WTC11 (cell line): Measurements from ENCODE around the gene YPEL4. TPM values are rescaled to one million over a fixed set of nuclear protein-coding genes. Genes with fewer than 3 reads are reported as not detected.

ENCODE experiments used
- ATAC-seq: fragments of 200-7000 bp; cut with Tn5 transposase; 2 replicates; pipeline ENCODE4 v1.10.0; 2021; ENCODE audit warnings: mild to moderate bottlenecking, moderate library complexity
- CTCF ChIA-PET: fragments of 300-600 bp; sonication (Branson Sonifier 250); formaldehyde crosslinking; loops from one replicate; lab custom pipeline; 2021; ENCODE audit warnings: antibody characterized with exemption; lab: Charles Lee
- POLR2A ChIA-PET: fragments of 350-600 bp; sonication (Branson Sonifier 250); formaldehyde crosslinking; loops from one replicate; lab custom pipeline; 2021; ENCODE audit warnings: antibody characterized with exemption; lab: Charles Lee
- DNase-seq: peaks from one replicate; pipeline ENCODE4 v3.0.0; 2021; ENCODE audit warnings: low spot score
- H3K27ac Mint-ChIP-seq: 2 replicates; pipeline ENCODE4 v1.8.0; 2021; ENCODE audit warnings: mixed read lengths
- H3K27me3 Mint-ChIP-seq: 2 replicates; pipeline ENCODE4 v1.8.0; 2021; ENCODE audit warnings: low read depth, mild to moderate bottlenecking, moderate library complexity, mixed read lengths
- H3K36me3 Mint-ChIP-seq: 2 replicates; pipeline ENCODE4 v1.8.0; 2021; ENCODE audit warnings: mixed read lengths
- H3K4me1 Mint-ChIP-seq: 2 replicates; pipeline ENCODE4 v1.8.0; 2022; ENCODE audit warnings: mixed read lengths
- H3K4me3 Mint-ChIP-seq: 2 replicates; pipeline ENCODE4 v1.8.0; 2021; ENCODE audit warnings: mild to moderate bottlenecking, moderate library complexity, mixed read lengths
- H3K9me3 Mint-ChIP-seq: 2 replicates; pipeline ENCODE4 v1.8.0; 2021; ENCODE audit warnings: mixed read lengths
- CREB1 ChIP-seq: sonication (generic); formaldehyde crosslinking; IDR thresholded peaks from 2 replicates; pipeline ENCODE4 v1.8.0; 2023; ENCODE audit warnings: mild to moderate bottlenecking, missing genetic modification reagents
- CREM ChIP-seq: sonication (generic); formaldehyde crosslinking; IDR thresholded peaks from 2 replicates; pipeline ENCODE4 v1.8.1; 2022; ENCODE audit warnings: mild to moderate bottlenecking, missing genetic modification reagents, moderate library complexity
- FOXJ3 ChIP-seq: sonication (generic); formaldehyde crosslinking; IDR thresholded peaks from 2 replicates; pipeline ENCODE4 v1.9.0; 2021; ENCODE audit warnings: missing genetic modification reagents, mild to moderate bottlenecking, borderline replicate concordance
- IRF2 ChIP-seq: sonication (generic); formaldehyde crosslinking; IDR thresholded peaks from 2 replicates; pipeline ENCODE4 v1.8.0; 2022; ENCODE audit warnings: low read depth, missing genetic modification reagents, borderline replicate concordance
- JUN ChIP-seq: sonication (generic); formaldehyde crosslinking; IDR thresholded peaks from 2 replicates; pipeline ENCODE4 v1.8.0; 2023; ENCODE audit warnings: mild to moderate bottlenecking, missing genetic modification reagents
- KAT7 ChIP-seq: sonication (generic); formaldehyde crosslinking; IDR thresholded peaks from 2 replicates; pipeline ENCODE4 v1.8.1; 2023; ENCODE audit warnings: missing genetic modification reagents, mild to moderate bottlenecking, borderline replicate concordance
- NFYB ChIP-seq: sonication (generic); formaldehyde crosslinking; conservative IDR thresholded peaks from 2 replicates; pipeline ENCODE4 v1.8.0; 2022; ENCODE audit warnings: low read depth, missing genetic modification reagents
- NR3C1 ChIP-seq: sonication (generic); formaldehyde crosslinking; conservative IDR thresholded peaks from 2 replicates; pipeline ENCODE4 v1.8.1; 2023; ENCODE audit warnings: low read depth, mild to moderate bottlenecking, missing genetic modification reagents
- OVOL2 ChIP-seq: fragments of 250-450 bp; sonication (Bioruptor Pico); IDR thresholded peaks from 2 replicates; pipeline ENCODE4 v1.9.0; 2021; ENCODE audit warnings: mild to moderate bottlenecking, borderline replicate concordance
- SOX15 ChIP-seq: fragments of 250-450 bp; sonication (Bioruptor Pico); IDR thresholded peaks from 2 replicates; pipeline ENCODE4 v1.9.0; 2021; ENCODE audit warnings: mild to moderate bottlenecking
- SP1 ChIP-seq: sonication (generic); formaldehyde crosslinking; conservative IDR thresholded peaks from 2 replicates; pipeline ENCODE4 v1.8.1; 2022; ENCODE audit warnings: missing genetic modification reagents
- TCF7 ChIP-seq: sonication (generic); formaldehyde crosslinking; IDR thresholded peaks from 2 replicates; pipeline ENCODE4 v1.8.0; 2022; ENCODE audit warnings: mild to moderate bottlenecking, low read depth, missing genetic modification reagents, moderate library complexity
- ZNF138 ChIP-seq: sonication (generic); formaldehyde crosslinking; conservative IDR thresholded peaks from 2 replicates; pipeline ENCODE4 v1.8.1; 2022; ENCODE audit warnings: mild to moderate bottlenecking, moderate library complexity, missing genetic modification reagents
- ZNF219 ChIP-seq: sonication (generic); formaldehyde crosslinking; IDR thresholded peaks from 2 replicates; pipeline ENCODE4 v1.8.0; 2023; ENCODE audit warnings: missing genetic modification reagents, mild to moderate bottlenecking, borderline replicate concordance
- ZNF423 ChIP-seq: fragments of 250-450 bp; sonication (Bioruptor Pico); IDR thresholded peaks from 2 replicates; pipeline ENCODE4 v2.1.2; 2022; ENCODE audit warnings: mild to moderate bottlenecking, moderate library complexity
- total RNA-seq: library from RNA; stranded (reverse); gene quantifications from 3 replicates; pipeline ENCODE4 v1.2.3, GENCODE V29; 2021
- TF ChIP-seq, protein P1 (sequence below): sonication (generic); formaldehyde crosslinking; IDR thresholded peaks from 2 replicates; pipeline ENCODE4 v1.8.0; 2023; ENCODE audit warnings: mild to moderate bottlenecking, missing genetic modification reagents
- TF ChIP-seq, protein P2 (sequence below): sonication (generic); formaldehyde crosslinking; IDR thresholded peaks from 2 replicates; pipeline ENCODE4 v1.8.1; 2023; ENCODE audit warnings: mild to moderate bottlenecking, missing genetic modification reagents
- TF ChIP-seq, protein P3 (sequence below): sonication (generic); formaldehyde crosslinking; conservative IDR thresholded peaks from 2 replicates; pipeline ENCODE4 v1.8.1; 2022; ENCODE audit warnings: mild to moderate bottlenecking, missing genetic modification reagents
- TF ChIP-seq, protein P4 (sequence below): sonication (generic); formaldehyde crosslinking; IDR thresholded peaks from 2 replicates; pipeline ENCODE4 v1.8.0; 2022; ENCODE audit warnings: mild to moderate bottlenecking, missing genetic modification reagents
- TF ChIP-seq, protein P5 (sequence below): sonication (generic); formaldehyde crosslinking; IDR thresholded peaks from 2 replicates; pipeline ENCODE4 v1.8.1; 2022; ENCODE audit warnings: missing genetic modification reagents, borderline replicate concordance

Gene YPEL4
- total RNA-seq, 1 experiment from 2014 or later = 0.15 TPM

DNA sequence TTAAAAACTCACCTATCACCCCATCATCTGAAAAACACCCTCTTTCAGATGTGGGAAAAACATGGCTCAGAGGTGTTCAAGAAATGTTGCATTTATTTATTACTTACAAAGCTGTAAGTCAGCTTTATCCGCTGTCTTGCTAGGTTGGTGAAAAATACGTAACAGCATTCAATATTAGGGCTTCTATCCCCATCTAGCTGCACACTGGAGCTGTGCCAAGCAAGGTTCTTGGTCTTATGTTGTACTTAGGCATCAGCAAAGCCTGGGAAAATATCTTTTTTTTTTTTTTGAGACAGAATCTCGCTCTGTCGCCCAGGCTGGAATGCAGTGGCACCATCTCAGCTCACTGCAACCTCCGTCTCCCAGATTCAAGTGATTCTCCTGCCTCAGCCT lies 44.7 kb downstream of the YPEL4 start (continued):
- TF ChIP-seq, protein P1, sequence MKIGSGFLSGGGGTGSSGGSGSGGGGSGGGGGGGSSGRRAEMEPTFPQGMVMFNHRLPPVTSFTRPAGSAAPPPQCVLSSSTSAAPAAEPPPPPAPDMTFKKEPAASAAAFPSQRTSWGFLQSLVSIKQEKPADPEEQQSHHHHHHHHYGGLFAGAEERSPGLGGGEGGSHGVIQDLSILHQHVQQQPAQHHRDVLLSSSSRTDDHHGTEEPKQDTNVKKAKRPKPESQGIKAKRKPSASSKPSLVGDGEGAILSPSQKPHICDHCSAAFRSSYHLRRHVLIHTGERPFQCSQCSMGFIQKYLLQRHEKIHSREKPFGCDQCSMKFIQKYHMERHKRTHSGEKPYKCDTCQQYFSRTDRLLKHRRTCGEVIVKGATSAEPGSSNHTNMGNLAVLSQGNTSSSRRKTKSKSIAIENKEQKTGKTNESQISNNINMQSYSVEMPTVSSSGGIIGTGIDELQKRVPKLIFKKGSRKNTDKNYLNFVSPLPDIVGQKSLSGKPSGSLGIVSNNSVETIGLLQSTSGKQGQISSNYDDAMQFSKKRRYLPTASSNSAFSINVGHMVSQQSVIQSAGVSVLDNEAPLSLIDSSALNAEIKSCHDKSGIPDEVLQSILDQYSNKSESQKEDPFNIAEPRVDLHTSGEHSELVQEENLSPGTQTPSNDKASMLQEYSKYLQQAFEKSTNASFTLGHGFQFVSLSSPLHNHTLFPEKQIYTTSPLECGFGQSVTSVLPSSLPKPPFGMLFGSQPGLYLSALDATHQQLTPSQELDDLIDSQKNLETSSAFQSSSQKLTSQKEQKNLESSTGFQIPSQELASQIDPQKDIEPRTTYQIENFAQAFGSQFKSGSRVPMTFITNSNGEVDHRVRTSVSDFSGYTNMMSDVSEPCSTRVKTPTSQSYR (CRISPR knock-in tag) = no peak
- TF ChIP-seq FOXJ3 (CRISPR knock-in tag) (no peak), ZNF423 (CRISPR knock-in tag) (no peak), NFYB (CRISPR knock-in tag) (no peak)
- TF ChIP-seq, protein P2, sequence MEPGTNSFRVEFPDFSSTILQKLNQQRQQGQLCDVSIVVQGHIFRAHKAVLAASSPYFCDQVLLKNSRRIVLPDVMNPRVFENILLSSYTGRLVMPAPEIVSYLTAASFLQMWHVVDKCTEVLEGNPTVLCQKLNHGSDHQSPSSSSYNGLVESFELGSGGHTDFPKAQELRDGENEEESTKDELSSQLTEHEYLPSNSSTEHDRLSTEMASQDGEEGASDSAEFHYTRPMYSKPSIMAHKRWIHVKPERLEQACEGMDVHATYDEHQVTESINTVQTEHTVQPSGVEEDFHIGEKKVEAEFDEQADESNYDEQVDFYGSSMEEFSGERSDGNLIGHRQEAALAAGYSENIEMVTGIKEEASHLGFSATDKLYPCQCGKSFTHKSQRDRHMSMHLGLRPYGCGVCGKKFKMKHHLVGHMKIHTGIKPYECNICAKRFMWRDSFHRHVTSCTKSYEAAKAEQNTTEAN = no peak

DNA sequence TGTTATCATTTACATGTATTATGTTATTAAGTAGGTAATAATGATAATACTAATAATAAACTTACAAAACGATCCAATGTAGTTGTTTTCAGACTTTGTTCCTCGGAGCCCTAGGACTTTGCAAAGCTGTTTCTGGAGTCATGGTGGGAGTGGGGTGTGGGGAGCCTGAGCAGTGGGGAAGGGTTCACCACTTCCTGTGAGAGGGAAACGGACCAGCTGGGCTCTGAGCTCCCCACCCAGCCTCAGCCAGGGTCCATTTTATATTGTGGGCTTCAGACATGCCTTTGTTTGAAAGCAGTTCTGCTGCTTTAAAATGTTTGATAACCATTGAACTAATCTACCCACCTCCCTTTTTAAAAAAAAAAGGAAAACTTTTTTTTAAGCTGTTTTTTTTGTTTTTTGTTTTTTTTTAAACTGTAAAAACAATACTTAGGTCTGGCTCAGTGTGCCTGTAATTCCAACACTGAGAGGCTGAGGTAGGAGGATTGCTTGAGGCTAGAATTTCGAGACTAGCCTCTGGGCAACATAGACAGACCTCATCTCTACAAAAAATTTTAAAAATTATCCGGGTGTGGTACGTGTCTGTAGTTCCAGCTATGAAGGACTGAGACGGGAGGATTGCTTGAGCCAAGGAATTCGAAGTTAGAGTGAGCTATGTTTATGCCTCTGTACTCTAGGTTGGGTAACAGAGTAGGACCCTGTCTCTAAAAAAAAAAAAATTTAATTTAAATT lies 45.2 kb downstream of the YPEL4 start:
- H3K4me3 Mint-ChIP-seq = no peak overlapping the region
- no peak overlapping the region for H3K27ac Mint-ChIP-seq
- H3K9me3 Mint-ChIP-seq = no peaks in the 10 kb centered on the region
- ATAC-seq = peak; percentile 32; the same call in 1 of the 2 replicates
- ChIA-PET CTCF (interaction anchor here (0.9 to 2.5 kb wide), 5 partner anchors 36 to 111 kb away, joined by 3 to 19 read pairs (median 18); partner anchors contain the start of gene UBE2L6), POLR2A (interaction anchor here (0.6 to 1.2 kb wide), 4 partner anchors 31 to 44 kb away, joined by 3 to 4 read pairs (median 3); no protein-coding TSS in a partner anchor)
- no peak for DNase-seq
- no peaks in the 10 kb centered on the region for H3K27me3 Mint-ChIP-seq
- H3K4me1 Mint-ChIP-seq = peaks cover 4% of the 10 kb centered on the region
- peaks cover 28% of the 10 kb centered on the region; the same call in 1 of the 2 replicates for H3K36me3 Mint-ChIP-seq
- no peak for TF ChIP-seq TCF7
- TF ChIP-seq IRF2 (CRISPR knock-in tag) = no peak
- TF ChIP-seq, protein P3, sequence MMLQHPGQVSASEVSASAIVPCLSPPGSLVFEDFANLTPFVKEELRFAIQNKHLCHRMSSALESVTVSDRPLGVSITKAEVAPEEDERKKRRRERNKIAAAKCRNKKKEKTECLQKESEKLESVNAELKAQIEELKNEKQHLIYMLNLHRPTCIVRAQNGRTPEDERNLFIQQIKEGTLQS (CRISPR knock-in tag) = no peak
- no peak for TF ChIP-seq CREB1 (CRISPR knock-in tag)

DNA sequence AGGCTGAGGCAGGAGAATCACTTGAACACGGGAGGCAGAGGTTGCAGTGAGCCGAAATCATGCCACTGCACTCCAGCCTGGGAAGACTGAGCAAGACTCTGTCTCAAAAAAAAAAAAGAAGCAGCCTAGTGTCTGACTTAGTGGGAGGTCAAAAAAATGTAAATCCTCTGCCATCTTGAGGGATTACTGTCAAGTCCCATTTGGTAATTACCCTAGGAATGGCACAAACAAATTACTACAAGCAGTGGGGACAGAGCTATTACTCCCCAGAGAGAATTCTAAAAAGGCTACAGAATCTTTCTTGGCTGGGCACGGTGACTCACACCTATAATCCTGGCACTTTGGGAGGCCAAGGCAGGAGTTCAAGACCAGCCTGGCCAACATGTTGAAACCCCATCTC lies 48.4 kb downstream of the YPEL4 start:
- DNase-seq = no peak
- Mint-ChIP-seq H3K27me3 (no peaks in the 10 kb centered on the region), H3K4me1 (peaks cover 24% of the 10 kb centered on the region), H3K9me3 (no peaks in the 10 kb centered on the region), H3K36me3 (peaks cover 23% of the 10 kb centered on the region; the same call in 1 of the 2 replicates), H3K4me3 (no peak overlapping the region), H3K27ac (no peak overlapping the region)
- CTCF ChIA-PET = interaction anchor here (0.7 kb wide), 1 partner anchor 20 kb away, joined by 4 read pairs; no protein-coding TSS in a partner anchor
- TF ChIP-seq KAT7 (CRISPR knock-in tag) (no peak), ZNF138 (no peak), CREM (CRISPR knock-in tag) (no peak), IRF2 (CRISPR knock-in tag) (no peak)
- ATAC-seq = no peak
- POLR2A ChIA-PET = interaction anchor here (7.3 kb wide), 1 partner anchor 37 kb away, joined by 115 read pairs; no protein-coding TSS in a partner anchor

DNA sequence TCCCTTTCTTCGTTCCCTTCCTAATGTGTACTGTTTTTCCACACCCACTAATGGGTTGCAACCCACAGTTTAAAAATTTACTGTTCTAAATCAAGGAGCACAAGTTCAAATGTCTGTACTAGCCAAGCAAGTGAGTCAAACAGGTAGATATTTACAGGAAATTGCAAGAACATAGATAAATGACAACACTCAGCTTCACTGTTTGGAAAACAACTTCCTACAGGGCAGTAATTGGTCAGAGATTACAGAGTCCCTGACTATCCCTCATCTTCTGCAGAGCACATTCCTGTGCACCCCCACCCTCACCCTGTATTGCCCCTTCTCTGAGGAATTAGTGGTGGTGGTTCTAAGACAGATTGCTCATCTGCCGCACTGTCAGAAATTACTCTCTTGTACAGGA lies 50.3 kb downstream of the YPEL4 start:
- H3K9me3 Mint-ChIP-seq = no peaks in the 10 kb centered on the region
- ChIA-PET POLR2A (interaction anchor here (1.0 to 7.3 kb wide), 2 partner anchors 39 to 179 kb away, joined by 3 to 115 read pairs; no protein-coding TSS in a partner anchor), CTCF (interaction anchor here (0.6 to 7.5 kb wide), 3 partner anchors 13 to 49 kb away, joined by 3 to 78 read pairs (median 5); no protein-coding TSS in a partner anchor)
- peak overlapping the region; percentile 25; the same call in 1 of the 2 replicates for H3K27ac Mint-ChIP-seq
- H3K4me3 Mint-ChIP-seq = peak overlapping the region; percentile 70
- H3K27me3 Mint-ChIP-seq = no peaks in the 10 kb centered on the region
- DNase-seq (no peak), ATAC-seq (no peak)
- peaks cover 14% of the 10 kb centered on the region; the same call in 1 of the 2 replicates for H3K36me3 Mint-ChIP-seq
- H3K4me1 Mint-ChIP-seq = peaks cover 35% of the 10 kb centered on the region
- TF ChIP-seq SOX15 (CRISPR knock-in tag) = no peak
- TF ChIP-seq OVOL2 (CRISPR knock-in tag) = no peak
- TF ChIP-seq JUN = no peak
- no peak for TF ChIP-seq NR3C1 (CRISPR knock-in tag)
- no peak for TF ChIP-seq ZNF219 (CRISPR knock-in tag)
- TF ChIP-seq, protein P4, sequence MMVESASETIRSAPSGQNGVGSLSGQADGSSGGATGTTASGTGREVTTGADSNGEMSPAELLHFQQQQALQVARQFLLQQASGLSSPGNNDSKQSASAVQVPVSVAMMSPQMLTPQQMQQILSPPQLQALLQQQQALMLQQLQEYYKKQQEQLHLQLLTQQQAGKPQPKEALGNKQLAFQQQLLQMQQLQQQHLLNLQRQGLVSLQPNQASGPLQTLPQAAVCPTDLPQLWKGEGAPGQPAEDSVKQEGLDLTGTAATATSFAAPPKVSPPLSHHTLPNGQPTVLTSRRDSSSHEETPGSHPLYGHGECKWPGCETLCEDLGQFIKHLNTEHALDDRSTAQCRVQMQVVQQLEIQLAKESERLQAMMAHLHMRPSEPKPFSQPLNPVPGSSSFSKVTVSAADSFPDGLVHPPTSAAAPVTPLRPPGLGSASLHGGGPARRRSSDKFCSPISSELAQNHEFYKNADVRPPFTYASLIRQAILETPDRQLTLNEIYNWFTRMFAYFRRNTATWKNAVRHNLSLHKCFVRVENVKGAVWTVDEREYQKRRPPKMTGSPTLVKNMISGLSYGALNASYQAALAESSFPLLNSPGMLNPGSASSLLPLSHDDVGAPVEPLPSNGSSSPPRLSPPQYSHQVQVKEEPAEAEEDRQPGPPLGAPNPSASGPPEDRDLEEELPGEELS (CRISPR knock-in tag) = no peak
- TF ChIP-seq CREB1 (CRISPR knock-in tag) = no peak
- TF ChIP-seq, protein P5, sequence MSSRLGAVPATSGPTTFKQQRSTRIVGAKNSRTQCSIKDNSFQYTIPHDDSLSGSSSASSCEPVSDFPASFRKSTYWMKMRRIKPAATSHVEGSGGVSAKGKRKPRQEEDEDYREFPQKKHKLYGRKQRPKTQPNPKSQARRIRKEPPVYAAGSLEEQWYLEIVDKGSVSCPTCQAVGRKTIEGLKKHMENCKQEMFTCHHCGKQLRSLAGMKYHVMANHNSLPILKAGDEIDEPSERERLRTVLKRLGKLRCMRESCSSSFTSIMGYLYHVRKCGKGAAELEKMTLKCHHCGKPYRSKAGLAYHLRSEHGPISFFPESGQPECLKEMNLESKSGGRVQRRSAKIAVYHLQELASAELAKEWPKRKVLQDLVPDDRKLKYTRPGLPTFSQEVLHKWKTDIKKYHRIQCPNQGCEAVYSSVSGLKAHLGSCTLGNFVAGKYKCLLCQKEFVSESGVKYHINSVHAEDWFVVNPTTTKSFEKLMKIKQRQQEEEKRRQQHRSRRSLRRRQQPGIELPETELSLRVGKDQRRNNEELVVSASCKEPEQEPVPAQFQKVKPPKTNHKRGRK (CRISPR knock-in tag) = no peak
- TF ChIP-seq SP1 (CRISPR knock-in tag) = no peak
- TF ChIP-seq, protein P3 (CRISPR knock-in tag) = no peak
